Ascending aorta (tissue), 2 donors: ENCODE data around the gene TAGLN2. TPM values are rescaled to one million over a fixed set of nuclear protein-coding genes. Genes with fewer than 3 reads are reported as not detected.
A peak's percentile ranks its signal among the peaks of the same experiment; 100 is the strongest.

Experiments used
- DNase-seq, 2 donors: peaks; one replicate each; pipeline ENCODE4 v3.0.0-alpha.2; 2019; ENCODE audit warnings: low spot score in 2 of 2
- H3K27ac ChIP-seq, 2 donors: fragments of 200-600 bp; sonication (generic); one replicate each; pipeline ENCODE4 v1.5.1; 2016 to 2017; ENCODE audit warnings: mild to moderate bottlenecking in 1 of 2
- H3K27me3 ChIP-seq: fragments of 200-600 bp; sonication (generic); one replicate; pipeline ENCODE4 v1.5.1; 2017
- H3K36me3 ChIP-seq, 2 donors: fragments of 200-600 bp; sonication (generic); one replicate each; pipeline ENCODE4 v1.5.1; 2016
- H3K4me1 ChIP-seq, 2 donors: fragments of 200-600 bp; sonication (generic); one replicate each; pipeline ENCODE4 v1.5.1; 2016 to 2017; ENCODE audit warnings: mild to moderate bottlenecking in 1 of 2
- H3K4me3 ChIP-seq, 2 donors: fragments of 200-600 bp; sonication (generic); one replicate each; pipeline ENCODE4 v1.5.1; 2016 to 2017; ENCODE audit warnings: mild to moderate bottlenecking in 1 of 2
- H3K9me3 ChIP-seq, 2 donors: fragments of 200-600 bp; sonication (generic); one replicate each; pipeline ENCODE4 v1.5.1; 2016
- intact Hi-C: fragments of 100-400 bp; cut with DNase I; formaldehyde crosslinking; loops from one replicate; pipeline ENCODE4 v1.15.1; 2023
- total RNA-seq: library from RNA; depleted of rRNA; stranded (reverse); fragments of >200 nt; gene quantifications from one replicate; pipeline ENCODE4 v1.1.0, GENCODE V29; 2016
- TF ChIP-seq, protein P1 (sequence below), 3 experiments: fragments of 200-600 bp in 2 of 3; fragments of 450-650 bp in 1 of 3; sonication (generic) in 2 of 3; IDR thresholded peaks; one replicate each; pipeline ENCODE4 v1.5.1; 2016 to 2019; ENCODE audit warnings: antibody characterized with exemption in 3 of 3, mild to moderate bottlenecking in 1 of 3, moderate library complexity in 1 of 3

TAGLN2 gene
- total RNA-seq, 1 donor from 2014 or later = 363 TPM

DNA sequence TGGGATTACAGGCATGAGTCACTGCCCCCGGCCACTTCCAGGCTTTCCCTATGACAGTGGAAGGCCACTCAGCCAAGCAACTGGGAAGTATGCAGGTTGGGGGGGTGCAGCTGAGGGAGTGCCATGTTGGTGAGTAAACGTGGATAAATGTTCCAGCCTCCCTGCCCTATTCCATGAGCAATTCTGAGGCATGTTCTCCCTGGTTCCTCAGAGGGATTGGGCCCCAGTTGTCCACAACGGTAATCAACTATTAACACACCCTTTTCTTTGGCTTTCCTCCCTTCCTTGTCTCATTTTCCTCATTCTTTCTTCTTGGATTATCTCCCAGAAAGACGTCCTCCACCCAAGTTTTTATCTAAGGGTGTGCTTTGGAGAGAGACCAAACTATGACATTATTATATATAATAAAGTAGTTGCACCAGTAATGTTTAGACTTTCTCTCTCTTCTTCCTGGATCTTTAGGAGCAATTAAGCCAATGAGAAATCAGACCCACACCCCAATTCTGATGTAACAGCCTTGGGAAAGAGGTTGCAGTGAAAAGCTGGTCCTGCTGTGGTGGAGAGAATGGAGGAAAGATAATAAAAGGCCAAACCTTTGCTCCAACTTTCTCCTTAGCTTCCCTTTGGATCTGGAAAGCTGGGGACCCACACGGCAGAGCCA is 35.5 kb upstream of the TAGLN2 start:
- H3K36me3 ChIP-seq = no peaks in the 10 kb centered on the region
- intact Hi-C loops = no loop called here
- H3K27ac ChIP-seq = peak overlapping the region in 1 of 2 donors; percentile 27
- H3K4me1 ChIP-seq = no peaks in the 10 kb centered on the region
- H3K9me3 ChIP-seq = no peaks in the 10 kb centered on the region
- peak in 1 of 2 donors; percentile 87 for DNase-seq
- TF ChIP-seq, protein P1, sequence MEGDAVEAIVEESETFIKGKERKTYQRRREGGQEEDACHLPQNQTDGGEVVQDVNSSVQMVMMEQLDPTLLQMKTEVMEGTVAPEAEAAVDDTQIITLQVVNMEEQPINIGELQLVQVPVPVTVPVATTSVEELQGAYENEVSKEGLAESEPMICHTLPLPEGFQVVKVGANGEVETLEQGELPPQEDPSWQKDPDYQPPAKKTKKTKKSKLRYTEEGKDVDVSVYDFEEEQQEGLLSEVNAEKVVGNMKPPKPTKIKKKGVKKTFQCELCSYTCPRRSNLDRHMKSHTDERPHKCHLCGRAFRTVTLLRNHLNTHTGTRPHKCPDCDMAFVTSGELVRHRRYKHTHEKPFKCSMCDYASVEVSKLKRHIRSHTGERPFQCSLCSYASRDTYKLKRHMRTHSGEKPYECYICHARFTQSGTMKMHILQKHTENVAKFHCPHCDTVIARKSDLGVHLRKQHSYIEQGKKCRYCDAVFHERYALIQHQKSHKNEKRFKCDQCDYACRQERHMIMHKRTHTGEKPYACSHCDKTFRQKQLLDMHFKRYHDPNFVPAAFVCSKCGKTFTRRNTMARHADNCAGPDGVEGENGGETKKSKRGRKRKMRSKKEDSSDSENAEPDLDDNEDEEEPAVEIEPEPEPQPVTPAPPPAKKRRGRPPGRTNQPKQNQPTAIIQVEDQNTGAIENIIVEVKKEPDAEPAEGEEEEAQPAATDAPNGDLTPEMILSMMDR (IDR thresholded peaks at IDR 0.05) = no peak
- no peak overlapping the region for H3K4me3 ChIP-seq
- H3K27me3 ChIP-seq = no peaks in the 10 kb centered on the region

DNA sequence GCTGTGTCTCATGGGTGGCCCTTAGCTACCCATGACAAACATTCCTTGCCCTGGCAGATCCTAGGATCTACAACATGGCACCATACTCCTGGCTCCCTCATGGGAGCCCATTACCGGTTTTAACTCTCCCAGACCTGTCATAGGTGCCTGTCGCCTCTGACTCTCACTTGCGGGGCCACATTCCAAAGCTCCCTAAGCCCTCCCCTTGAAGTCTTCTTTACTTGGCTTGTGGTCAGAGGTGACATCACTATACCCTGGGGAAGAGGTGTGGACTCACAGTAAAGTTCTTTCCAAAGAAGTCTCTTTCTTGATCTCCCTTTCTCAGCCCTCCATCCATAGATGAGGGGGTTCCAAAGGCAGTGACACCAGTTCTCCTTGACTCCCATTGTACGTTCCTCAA is 34.1 kb upstream of the TAGLN2 start:
- no peaks in the 10 kb centered on the region for H3K9me3 ChIP-seq
- H3K4me3 ChIP-seq = no peak overlapping the region
- peak in 1 of 2 donors; percentile 51 for DNase-seq
- TF ChIP-seq, protein P1 (IDR thresholded peaks at IDR 0.05) = no peak
- H3K27ac ChIP-seq = no peak overlapping the region
- no peaks in the 10 kb centered on the region for H3K4me1 ChIP-seq
- intact Hi-C loops = no loop called here
- H3K27me3 ChIP-seq = no peaks in the 10 kb centered on the region
- no peaks in the 10 kb centered on the region for H3K36me3 ChIP-seq

DNA sequence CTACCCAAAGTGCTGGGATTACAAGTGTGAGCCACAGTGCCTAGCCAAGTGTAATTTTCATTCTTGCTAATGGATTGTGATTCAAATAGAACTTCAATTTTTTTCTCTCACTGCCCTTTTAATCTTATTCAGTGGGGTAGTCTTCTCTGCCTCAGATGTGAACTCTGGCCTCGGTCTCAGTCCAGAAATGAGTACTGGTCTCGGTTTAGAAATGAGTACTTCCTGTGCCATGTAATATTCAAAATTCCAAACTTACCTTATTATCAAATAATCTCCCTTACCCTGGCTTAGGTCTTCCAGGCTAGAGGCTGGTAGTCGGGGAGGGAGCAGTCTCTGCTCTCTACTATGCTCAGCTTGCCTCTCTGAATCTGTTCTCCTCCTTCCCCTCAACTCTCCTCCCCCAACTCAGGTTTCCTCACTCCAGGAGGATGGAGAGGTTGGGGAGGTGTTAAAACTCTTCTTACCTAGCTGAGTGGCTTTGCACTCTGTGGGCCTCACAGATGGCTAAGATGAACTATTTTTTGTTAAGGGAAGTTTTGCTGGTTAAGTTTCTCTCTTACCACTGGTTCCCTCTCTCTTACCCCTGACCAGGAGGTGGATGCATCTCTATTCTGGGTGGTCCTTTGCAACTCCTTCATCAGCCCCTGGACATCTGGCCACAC is 33.5 kb upstream of the TAGLN2 start:
- TF ChIP-seq, protein P1 (IDR thresholded peaks at IDR 0.05) = no peak
- H3K27ac ChIP-seq = no peak overlapping the region

DNA sequence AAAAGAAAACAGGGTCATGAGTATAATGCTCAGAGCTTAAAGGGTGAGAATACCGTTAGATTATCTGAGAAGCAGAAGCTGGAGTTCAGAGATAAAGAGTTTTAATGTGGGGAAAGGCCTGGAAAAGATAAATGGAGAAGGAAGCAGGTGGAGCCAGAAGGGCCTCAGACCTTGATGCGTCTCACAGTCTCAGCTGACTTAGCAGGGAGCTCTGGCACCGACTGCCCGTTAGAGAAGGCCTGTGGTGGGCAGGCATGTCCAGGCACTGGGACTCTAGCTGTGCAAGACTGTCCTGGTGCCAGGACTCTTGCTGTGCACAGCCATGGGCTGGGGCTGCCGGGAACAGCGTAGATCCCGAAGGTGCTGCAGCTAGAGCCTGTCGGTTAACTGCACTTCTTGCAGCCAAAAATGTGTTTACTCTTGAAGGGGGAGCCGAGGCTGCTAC is 32.5 kb upstream of the TAGLN2 start:
- Histone ChIP-seq H3K4me3 (no peak overlapping the region), H3K36me3 (no peaks in the 10 kb centered on the region), H3K4me1 (no peaks in the 10 kb centered on the region), H3K27me3 (no peaks in the 10 kb centered on the region), H3K9me3 (no peaks in the 10 kb centered on the region), H3K27ac (no peak overlapping the region)
- TF ChIP-seq, protein P1 (IDR thresholded peaks at IDR 0.05) = no peak
- DNase-seq = peak in 1 of 2 donors; percentile 44
- intact Hi-C loops = no loop called here

More for the DNA sequence above, 33.5 kb upstream of the TAGLN2 start:
- no peaks in the 10 kb centered on the region for H3K9me3 ChIP-seq
- no peaks in the 10 kb centered on the region for H3K4me1 ChIP-seq
- intact Hi-C loops = no loop called here
- no peaks in the 10 kb centered on the region for H3K36me3 ChIP-seq
- peak in 1 of 2 donors; percentile 15 for DNase-seq
- H3K4me3 ChIP-seq = no peak overlapping the region
- no peaks in the 10 kb centered on the region for H3K27me3 ChIP-seq

DNA sequence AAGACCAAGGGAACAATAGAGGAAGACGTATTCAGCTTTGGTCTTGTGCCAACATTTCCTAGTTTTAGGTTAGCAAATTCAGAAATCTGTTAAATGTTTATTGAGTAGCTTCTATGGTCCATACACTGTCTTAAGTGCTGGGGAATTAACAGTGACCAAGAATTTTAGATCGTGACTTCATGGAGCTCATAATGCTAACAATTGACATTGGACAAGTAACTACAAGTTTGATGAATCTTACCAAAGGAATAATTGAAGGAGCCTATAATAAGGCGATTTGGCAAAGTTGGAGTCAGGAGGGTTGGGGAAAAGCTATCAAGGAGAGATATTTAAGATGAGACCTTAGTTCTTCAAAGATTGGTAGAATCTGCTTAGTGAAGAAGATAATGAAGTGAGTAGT is 30.1 kb upstream of the TAGLN2 start:
- Histone ChIP-seq H3K27me3 (no peaks in the 10 kb centered on the region), H3K36me3 (no peaks in the 10 kb centered on the region), H3K27ac (no peak overlapping the region), H3K4me1 (no peaks in the 10 kb centered on the region), H3K4me3 (no peak overlapping the region), H3K9me3 (no peaks in the 10 kb centered on the region)
- TF ChIP-seq, protein P1 (IDR thresholded peaks at IDR 0.05) = no peak
- intact Hi-C loops = no loop called here
- DNase-seq = no peak
